HG02642 (cell line): ENCODE results near the gene CABLES2.
A peak's percentile ranks its signal among the peaks of the same experiment; 100 is the strongest.

Experiments
- ATAC-seq: cut with Tn5 transposase; IDR thresholded peaks from one replicate; pipeline ENCODE4 v1.9.1; 2021; ENCODE audit warnings: mild to moderate bottlenecking; ENCODE audit not compliant: unreplicated experiment, poor library complexity

The CABLES2 gene, protein sequence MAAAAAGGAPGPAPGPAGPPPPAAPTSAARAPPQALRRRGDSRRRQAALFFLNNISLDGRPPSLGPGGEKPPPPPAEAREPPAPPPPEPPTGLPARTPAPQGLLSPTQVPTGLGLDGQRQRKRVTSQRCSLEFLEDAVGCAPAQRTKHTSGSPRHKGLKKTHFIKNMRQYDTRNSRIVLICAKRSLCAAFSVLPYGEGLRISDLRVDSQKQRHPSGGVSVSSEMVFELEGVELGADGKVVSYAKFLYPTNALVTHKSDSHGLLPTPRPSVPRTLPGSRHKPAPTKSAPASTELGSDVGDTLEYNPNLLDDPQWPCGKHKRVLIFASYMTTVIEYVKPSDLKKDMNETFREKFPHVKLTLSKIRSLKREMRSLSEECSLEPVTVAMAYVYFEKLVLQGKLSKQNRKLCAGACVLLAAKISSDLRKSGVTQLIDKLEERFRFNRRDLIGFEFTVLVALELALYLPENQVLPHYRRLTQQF

DNA sequence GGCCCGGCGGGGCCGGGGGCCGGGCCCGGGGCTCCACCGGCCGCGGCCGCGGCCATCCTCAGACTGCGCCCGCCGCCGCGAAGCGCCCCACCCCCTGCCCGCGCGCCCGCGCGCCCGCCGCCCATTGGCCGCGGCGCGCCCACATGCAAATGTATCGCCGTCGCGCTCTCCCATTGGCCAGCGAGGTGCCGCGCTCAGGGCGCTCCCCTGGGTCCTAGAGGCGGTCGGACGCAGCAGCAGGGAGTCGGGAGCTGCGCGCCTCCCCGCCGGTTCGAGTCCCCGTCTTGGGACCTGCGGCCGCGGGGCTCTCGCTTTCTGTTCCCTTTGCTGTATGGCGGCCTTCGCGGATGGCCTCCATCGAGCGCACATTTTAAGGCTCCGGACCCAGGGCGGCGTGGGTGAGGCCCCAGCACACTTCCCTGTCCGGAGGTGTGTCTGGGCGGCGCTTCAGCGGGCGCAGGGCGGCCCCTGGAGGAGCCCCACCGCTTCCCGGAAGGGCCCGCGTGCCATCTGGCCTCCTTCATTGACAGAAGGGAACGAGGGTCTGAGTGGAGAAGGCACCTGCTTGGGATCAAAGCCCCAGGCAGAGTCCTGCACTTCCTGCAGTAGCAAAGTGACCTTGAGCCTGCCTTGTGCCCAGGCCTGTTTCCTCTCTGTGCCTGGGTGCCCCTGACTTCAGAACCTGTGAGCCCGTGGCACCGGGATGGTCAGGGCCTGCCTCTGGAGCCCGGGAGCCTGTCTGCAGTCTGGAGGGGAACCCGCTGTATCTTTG is at the start of gene CABLES2:
Gene CABLES2, minus strand, starts transcription at position 65 of the 772 bp plus-strand sequence. Its CDS starts 9 bp downstream, at position 56.
- peak; percentile 84 for ATAC-seq

DNA sequence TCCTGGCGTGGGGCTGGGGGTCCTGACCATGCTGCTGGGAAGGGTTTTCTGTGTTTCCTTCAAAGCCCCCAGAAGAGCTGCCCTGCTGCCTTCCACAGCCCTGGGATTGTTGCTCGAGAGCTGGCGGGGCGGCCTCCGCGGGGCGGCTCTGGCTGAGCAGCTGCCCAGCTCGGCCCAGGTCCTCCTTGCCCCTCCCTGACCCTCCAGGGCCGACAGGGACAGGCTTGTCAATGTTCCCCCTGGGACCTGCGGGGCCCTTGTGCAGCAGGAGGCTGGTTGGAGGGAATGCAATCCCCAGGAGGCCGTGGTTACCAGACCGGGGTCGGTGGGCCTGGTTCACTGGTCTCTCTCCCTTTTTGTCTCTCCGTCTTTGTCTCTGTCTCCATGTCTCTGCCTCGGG is 48.8 kb upstream of the CABLES2 start:
- ATAC-seq, result no peak

DNA sequence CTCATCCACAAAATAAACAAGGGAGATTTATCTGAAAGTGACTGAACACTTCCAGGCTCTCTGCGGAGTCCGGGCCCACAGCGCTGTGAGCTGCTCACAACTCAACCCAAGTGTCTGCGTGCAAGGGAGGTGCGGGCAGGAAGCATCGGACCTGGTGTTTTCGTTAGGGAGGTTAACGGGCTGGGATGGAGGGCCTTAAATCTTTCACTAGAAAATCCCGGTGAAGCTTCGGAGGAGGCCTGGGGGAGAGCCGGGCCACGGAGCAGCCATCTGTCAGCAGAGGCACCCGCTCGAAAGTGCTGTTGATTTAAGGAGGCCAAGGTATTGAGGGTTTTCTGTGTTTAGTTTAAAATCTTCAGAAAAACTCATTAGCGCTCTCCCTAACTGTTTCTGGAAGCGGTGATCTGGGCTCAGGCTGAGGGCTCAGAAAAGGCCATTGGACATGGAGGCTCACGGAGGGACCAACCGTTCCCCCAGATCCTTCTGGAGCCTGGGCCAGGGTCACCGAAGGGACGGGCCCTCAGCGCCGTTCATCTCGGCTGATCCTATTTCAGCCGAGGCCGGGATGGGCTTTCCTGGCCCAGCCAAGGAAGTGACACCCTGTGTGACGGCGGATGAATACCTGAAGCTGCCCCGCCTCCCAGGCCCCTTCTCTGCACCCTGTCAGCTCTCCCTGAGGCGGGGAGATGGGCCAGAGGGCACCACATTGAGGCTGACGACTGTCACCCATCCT is 48.0 kb upstream of the CABLES2 start:
- ATAC-seq, result no peak

DNA sequence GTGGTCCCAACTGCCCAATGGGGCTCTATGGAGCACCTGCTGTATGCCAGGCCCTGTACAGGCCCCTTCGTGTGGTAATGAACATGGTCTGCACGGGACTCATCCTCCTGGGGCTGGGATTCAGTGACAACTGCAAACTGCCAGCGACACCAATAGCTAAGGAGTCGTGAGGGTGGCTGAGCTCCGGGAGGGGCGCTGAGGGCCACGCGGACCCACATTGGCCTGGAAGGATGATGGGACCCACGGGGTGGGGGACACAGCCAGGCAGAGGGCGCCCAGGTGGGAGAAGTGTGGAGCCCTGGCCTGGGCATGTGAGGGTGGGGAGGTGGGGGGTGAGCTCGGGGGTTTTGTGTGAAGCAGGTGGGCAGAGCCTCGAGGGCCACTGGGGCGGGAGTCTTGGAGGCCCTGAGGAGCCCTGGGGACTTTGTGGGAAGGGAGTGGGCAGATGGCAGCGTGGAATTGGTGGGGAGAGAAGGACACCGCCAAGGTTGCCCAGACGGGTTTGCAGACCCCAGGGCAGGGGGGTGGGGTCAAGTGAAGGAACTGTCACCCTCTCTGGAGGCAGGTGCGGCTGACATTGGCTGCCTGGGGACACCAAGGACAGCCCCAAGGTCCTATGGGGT is 46.2 kb upstream of the CABLES2 start:
- no peak for ATAC-seq

DNA sequence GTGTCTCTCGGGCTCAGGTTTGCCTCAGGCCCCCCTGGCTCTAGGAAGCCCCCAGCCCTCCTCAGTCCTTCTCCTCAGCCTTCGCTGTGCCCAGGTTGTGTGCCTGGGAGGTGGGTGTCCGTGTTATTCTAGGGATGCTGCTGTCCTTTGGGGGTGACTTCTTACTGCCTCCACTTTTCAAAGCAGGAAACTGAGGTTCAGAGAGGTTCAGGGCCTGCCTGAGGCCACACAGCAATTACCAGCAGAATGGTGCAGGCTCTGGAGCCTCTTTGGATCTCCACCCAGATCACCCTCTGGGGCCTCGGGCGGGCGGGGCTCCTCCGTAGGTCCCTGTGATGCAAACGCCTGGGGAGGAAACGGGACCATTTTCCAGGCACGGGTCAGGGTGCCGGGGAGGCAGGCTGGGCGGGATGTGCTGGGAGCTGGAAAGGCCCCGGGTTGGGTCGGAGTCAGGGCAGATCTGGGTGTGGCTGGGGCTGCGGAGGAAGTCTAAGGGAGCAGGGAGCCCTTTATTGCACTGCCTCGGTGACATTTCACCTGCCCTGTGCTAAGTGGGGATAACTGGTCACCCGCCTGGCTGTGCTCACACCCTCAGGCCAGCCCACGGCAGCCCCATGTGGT is 45.5 kb upstream of the CABLES2 start:
- ATAC-seq, result no peak

DNA sequence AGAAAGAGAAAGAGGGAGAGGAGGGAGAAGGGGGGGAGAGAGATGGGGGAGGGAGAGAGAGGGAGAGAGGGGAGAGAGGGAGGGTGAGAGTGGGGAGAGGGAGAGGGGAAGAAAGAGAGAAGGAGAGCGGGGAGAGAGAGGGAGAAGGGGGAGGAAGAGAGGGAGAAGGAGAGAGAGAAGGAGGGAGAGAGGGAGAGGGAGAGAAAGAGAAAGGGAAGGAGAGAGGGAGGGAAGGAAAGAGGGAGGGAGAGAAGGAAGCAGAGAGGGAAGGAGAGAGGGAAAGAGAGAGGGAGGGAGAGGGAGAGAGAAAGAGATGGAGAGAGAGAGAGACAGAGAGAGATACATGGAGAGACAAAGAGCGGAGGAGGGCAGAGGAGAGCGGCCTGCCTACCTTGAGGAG is 44.9 kb upstream of the CABLES2 start:
- no peak for ATAC-seq

DNA sequence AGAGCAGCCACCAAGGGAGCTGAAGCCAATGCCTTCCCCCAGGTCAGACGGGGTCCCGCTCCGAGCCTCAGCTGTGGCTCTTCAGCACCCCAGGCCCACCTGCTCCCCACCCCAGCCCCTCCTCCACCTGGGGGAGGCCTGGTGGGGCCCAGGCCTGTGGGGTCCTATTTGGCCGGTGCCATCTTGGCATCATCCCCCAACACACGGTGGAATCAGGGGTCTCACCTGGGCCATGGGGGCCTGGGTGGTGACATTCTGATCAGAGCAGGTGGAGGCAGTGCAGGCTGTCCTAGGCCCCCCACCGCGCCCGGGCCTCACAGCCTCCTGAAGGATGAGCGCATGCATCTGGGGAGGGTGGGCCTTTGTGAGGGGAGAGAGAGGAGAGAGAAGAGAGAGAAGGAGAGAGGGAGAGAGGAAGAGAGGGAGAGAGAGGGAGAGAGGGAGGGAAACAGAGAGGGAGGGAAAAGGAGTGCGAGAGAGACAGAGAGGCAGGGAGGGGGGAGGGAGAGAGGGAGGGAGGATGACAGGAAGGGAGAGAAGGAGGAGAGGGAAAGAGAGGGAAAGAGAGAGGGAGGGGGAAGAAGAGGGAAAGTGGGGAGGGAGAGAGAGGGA is 44.2 kb upstream of the CABLES2 start:
- no peak for ATAC-seq

DNA sequence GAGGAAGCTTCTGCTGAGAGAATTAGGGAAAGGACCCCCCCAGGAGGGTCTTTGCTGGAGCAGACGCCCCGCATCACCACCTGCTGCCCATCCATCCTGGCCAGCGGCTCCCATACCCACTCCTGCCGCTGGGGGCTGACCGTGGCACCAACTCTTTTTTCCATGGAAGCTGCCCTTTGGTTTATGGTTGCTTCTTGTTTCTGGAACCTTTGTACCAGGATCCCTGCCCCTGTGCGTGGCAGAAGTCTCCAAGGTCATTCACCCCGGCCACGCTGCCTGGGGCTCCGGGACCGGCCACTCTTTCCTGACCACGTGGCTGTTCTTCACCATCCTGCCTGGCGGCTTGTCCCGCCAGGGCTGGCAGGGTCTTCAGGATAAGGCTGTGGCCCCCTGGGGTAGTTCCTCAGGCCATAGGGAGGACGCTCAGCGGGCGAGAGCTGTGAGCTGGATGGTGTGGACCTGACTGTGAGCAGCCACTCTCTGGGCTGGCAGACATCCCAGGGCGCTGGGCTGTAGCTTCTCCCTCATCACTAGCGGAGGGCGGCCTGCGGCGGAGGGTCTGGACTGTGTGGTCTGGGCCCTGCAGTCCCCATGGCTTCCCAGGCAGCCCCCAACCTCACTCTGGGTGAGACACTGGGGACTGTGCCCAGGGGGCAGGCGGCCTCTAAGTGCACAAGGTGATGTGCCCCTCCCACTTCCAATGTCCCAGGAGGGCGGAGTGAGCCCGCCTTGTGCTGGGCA is 43.0 kb upstream of the CABLES2 start:
- ATAC-seq, result no peak

DNA sequence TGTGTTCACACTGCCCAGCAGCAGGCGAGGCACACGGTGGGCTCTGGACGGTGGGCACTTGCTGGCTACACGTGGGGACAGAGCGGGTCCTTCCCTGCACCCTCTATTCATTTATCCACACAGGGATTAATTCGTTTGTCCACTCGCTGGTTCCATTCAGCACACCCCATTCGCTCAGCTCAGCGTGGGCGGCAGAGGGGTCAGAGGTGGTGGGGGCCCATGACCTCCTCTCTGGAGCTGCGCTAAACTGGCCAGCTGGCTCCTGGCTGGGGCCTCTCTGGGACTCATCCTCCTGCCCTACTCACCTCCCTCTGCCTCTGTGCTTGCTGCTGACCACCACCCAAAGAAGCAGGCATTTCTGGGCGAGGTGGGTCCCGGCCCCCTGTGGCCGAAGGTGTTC is 41.7 kb upstream of the CABLES2 start:
- ATAC-seq, result no peak

DNA sequence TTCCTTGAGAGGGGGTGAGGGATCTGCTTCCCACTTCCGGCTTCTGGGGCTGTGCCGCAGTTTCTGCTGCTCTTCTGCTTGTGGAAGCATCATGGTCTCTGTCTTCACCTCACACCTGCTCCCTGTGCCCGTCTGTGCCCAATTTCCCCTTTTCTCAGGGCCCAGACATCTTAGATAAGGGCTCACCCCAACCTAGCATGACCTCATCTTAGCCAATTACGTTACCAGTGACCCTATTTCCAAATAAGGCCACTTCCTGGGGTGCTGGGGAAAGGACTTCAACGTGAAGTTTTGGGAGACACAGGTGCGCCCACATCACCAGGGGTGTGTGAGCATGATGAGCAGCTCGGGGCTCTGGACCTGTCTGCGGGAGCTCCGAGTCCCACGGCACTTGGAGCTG is 41.0 kb upstream of the CABLES2 start:
- ATAC-seq, result no peak

DNA sequence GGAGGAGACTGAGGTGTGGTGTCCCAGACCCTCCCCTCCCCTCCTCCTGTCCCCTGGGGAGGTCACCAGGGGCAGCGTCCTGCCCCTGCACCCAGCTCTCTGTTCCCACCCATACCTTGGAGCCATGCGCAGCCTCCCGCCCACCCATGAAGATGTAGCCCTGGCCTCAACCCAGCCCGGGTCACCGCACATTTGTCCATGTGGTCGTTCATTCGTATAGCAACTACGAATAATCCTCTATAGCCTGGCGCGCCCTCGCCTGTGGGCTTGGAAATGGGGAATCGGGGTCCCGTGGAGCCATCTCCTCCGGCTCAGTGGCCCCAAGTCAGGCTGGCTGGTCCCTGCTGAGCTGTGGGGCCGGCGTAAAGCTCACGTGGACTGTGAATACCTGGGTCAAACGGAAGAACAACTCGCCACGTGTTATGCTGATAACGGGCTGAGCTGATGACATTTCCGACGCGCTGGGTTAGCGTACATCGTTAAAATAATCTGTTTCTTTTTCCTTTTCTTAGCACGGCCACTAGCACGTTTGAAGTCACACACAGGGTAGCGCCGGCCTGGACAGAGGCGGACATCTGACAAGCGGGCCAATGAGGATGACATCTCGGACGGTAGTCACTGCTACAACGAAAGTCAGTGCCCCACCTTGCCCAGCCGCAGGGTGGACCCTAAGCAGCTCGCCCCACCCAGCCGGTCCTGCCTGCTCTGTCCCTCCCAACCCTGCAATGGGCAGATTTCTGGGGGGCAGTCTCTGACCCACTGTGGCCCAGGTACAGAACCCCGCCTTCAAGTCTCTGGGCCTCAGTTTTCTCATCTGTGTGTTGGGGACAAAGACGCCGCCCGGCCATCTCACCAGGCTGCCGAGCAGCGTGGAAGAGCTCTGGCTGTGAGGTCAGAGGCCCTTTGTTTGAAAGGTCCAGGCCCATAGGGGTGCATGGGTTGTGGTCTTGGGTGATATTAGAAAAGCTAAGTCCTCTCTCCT is 40.1 kb upstream of the CABLES2 start:
- no peak for ATAC-seq

DNA sequence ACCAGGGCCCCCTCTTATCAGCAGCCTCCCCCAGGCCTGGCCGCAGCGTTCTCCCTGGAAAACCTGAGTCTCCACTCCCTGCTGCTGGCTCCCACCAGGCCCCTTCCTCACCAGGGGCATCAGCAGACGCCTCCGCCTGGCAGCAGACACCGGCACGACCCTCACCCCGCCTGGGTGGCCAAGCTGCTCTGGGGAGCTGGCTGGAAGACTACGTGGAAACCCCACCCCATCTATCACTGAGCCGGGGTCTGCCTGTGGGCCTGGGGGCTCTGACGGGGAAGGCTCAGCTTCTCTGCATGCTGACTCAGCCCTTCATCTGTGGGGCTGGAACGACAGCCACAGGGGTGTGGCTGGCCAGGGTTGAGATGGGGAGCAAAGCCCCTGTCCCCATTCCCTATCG is 39.4 kb upstream of the CABLES2 start:
- ATAC-seq, result no peak

DNA sequence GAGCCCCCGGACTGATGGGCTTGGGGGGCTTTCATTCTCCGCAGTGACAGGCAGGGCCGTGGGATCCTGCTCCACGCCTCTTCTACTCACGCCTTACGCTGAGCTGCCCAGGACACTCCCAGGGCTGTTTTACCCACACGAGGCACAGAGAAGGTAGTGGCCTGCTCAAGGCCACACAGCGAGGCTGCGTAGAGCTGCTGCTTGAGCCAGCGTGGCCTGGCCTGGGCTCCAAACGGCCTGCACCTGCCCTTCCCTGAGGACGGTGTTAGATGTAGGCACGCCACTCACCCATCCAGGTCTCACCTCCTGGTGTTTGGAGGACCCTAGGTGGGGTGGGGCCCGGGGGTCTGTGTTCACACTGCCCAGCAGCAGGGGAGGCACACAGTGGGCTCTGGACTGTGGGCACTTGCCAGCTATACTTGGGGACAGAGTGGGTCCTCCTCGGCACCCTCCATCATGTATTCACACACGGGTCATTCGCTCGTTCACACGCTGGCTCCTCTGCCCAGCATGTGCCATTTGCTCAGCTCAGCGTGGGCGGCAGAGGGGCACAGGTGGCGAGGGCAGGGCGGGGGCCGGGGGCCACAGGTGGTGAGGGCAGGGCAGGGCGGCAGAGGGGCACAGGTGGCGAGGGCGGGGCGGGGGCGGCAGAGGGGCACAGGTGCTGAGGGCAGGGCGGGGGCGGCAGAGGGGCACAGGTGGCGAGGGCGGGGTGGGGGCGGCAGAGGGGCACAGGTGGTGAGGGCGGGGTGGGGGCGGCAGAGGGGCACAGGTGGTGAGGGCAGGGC is 38.7 kb upstream of the CABLES2 start:
- ATAC-seq, result no peak

DNA sequence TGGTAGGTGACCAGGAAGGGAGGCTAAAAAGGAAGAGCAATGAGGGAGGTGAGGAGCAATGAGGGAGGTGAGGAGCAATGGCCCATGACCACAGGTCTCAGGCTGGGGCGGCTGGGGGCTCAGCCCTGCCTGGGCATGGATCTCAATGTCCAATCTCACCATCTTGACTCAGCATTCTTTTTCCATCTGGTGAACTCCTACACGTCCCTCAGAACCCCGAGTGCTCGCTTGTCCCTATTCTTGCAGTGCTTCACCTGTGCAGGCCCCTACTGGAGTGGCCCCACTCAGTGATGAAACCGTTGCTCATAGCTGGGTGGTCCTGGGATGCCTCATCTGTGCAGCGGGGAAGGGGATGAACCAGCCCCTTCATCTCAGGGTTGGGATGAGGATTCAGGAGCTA is 37.2 kb upstream of the CABLES2 start:
- ATAC-seq, result no peak

DNA sequence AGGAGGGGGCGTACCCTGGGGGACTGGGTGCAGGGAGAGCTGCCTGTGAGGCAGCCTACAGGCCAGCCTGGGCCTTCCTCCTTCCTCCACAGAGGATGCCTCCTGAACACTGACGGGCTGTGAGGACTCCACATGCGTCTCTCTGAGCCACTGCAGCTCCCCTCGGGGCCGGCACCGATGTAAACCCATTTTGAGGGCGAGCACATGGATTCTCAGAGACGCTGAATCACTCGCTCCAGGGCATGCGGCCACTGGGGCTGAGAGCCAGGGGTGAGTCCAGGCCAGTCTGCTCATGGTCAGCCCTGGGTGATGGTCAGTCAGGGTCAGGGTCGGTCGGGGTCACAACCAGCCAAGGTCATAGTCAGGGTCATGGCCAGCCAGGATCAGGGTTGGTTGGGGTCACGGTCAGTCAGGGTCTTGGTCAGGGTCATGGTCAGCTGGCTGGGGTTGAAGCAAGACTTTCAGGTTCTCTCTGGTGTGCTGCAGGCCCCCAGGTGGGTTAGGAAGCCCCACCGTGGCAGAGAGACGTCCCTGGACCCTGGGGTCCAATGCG is 35.0 kb upstream of the CABLES2 start:
- ATAC-seq, result no peak

DNA sequence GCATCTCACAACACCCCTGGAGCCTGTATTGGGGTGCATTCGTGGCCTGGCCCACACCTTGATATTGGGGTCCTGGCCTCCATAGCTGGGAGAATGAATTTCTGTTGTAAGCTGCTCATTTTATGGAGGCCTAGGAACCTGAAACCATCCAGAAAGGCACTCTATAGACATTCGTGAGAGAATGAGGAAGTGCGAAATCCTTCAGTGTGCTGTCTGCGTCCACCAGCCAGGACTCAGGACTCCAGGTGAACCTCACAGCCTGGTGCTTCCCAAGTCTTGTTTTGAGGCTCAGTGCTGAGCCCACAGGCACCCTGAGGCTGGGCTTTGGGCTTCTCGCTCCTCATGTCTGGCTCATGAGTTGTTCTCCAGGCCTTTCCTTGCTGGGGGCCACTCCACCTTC is 32.1 kb upstream of the CABLES2 start:
- no peak for ATAC-seq

DNA sequence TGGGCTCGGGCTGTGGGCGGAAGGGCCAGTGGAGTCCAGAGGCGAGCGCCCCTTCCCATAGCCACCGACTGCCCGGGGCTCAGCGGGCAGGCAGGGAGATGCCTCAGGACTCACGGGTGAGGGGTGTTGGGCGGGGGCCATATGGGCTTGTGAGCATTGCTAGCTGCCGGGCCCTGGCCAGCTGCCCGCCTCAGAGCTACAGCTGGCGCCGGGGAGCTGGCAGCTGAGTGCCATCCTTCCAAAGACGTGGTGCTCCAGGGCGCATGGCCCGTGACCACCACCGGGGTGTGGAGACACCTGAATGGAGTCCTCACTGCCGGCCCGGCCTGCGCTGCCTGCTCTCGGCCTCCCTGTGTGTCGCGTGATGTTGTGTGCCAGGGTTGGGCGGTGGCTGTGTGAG is 30.8 kb upstream of the CABLES2 start:
- ATAC-seq, result no peak
